Activated T-cell treated with anti-CD3 and anti-CD28 coated beads, Interleukin-2, amount 50 U/mL, for 1 hour (primary cell): Measurements from ENCODE around the gene PTPRK.
"Not testable (repeated sequence)": the region's sequence is repeated elsewhere in the genome, so short reads cannot be mapped to it uniquely, and the experiment has no call there.

Experiments used
- DNase-seq: peaks from one replicate; pipeline ENCODE4 v3.0.0-alpha.2; 2020

The PTPRK gene

DNA sequence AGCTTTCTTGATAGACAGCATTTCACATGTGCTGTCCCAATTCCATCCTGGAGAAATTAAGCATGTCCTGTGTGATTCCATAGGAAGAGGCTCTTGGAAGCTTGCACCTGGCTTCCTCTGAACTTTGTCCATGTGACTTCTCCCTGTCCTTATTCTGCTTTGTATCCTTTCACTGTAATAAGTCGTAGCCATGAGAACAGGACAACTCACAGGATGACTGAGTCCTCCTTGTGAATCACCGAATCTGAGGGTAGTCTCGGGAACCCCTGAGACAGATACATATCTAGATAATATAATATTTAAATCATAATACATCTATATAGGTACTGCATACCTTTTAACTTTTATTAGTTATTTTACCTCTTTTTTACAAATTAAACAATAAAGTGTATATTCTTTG is 462.9 kb downstream of the PTPRK start:
- no peak for DNase-seq

DNA sequence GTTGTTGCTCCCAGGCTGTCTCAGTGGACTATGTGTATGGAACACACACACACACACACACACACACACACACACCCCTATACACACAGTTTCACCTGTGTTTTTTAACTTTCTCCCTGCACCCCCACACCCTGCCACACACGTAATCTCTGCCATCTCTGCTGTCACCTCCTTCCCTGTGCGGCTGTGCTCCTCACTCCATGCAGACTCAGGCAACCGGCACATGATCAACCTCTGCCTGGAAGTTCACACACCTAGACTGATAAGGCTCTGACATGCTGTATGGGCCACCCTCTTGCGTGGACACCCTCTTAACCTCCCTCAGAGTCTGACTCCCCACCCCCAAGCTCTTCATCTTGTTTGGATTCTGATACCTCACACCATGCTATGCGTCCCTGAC is 467.3 kb downstream of the PTPRK start:
- DNase-seq, result no peak

DNA sequence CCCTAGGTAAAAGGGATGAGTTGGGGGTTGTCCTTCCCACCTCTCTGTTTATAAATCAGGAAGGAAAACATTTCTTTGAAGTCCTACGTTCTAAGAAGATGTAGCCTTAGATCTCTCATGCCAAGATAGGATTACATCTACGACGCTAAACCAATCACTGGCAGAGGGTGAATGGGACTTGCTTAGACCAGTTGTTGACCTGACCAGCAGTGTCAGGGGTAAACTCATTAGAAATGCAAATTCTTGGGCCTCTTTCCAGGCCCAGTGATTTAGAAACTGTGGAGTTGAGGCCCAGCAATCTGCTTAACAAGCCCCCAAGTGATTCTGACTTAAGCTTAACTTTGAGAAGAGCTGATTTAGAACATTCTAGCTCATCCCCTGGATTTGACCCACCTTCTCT is 472.4 kb downstream of the PTPRK start:
- DNase-seq, result no peak

DNA sequence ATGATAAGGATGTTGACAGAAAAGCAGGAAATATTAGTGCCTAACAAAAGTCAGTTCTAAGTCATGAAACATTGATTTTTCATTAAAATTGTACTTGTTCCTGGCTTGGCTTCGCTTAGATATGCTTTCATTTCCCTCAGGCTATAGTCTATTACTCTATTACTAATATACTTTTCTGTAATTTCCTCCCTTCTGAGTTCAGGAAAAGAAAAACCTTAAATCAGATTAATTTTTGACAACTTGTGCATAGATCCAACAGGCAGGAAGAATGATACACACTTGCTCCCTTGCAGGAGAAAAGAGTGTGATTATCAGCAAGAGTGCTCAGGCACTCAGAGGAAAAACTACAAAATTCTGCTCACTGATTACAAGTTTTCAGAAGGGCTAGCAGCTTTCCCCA is 474.4 kb downstream of the PTPRK start:
- no peak for DNase-seq

DNA sequence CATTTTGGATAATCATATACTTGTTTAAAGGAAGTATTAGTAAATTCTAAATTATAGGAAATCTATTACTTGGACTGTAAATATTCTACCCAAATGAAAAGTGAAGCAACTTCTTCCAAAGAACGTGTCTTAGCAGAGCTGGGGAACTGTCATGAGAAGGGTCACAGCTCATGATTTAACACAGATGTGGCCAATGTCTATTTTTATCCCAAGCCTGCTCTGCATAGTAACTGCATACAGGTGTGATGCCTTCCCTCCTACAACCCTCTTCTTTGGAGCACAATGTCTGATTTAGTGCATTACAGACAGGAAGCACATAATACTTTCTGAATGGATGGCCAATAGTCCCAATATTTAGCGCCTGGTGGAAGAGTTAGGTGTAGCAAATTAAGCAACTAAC is 480.9 kb downstream of the PTPRK start:
- no peak for DNase-seq

DNA sequence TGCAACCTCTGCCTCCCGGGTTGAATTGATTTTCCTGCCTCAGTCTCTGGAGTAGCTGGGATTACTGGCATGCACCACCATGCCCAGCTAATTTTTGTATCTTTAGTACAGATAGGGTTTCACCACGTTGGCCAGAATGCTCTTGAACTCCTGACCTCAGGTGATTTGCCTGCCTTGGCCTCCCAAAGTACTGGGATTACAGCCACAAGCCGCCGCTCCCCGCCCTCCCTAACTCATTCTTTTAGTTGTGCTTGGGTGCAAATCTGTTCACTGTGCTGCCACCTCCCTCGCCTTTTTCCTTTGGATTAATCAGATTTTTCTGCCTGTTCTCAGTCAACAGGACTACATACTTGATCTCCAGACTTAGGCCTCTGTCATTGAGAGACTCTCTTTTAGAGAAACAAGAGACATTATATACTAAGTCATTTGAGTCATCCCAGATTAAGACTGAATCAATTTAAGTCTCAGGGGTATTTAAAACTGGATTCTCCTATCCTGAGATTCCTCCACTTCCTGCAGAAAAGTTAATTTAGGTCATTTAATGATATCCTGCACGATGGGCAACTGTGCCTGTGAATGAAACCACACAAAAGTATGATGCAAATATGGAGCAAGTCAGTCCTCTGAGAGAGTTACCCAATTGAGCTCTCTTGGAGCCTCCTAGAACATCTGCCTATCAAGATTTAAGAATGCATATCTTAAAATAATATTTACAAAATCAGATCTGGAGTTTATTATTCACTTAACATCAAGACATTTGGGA is 483.4 kb downstream of the PTPRK start:
- DNase-seq, result no peak

DNA sequence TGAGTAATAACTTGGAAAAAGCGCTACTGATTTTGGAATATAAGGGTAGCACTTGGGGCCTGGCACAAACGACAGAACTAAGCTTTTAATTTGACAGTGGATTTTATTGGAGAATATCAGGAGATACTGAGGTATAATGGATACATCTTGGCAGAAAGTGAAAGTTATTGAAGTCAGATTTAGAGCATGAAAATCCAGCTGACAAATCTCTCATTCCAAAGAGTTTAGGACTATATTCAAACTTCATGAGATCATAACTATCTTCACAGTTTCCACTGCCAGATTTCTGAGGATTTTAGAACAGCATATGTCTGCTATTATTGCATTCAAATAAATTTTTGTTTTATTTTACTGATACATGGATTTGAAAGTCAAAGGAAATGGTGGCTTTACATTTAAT is 487.2 kb downstream of the PTPRK start:
- DNase-seq, result no peak

DNA sequence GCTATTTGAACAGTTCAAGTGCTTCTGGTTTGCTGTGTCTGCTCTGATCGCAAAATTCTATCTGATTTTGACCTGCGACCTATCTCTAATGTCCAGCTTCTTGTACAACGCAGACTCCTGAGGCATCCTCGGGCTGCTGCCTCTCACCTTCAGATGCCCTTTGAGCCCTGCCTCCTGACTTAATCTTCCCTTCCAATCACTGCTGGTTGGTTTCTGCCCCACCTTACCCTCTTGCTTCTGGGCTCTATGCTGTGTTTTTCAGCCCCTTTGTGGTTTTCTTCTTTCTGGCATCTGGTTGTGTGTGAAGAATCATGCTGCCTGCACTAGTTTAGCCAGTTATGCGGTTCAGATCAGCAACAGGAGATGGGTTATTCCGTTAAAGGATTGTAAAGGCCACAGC is 488.4 kb downstream of the PTPRK start:
- no peak for DNase-seq

DNA sequence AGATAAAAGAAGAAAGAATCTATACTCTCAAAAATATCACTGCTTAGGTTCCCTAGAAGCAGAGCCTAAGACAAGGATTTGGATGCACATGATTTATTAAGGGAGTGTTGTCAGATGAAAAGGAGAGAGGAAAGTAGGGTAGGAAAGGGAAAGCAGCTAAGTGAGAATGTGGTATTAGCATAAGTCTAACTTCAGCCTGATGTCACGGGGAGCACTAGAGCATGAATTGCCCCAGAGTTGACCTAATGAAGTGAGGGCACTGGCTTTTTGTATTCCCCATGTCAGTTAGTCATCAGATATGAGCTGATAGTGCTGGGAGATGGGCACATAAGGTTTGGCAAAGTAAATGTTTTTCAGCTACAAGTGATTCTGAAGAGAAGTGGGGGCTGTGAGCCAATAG is 490.6 kb downstream of the PTPRK start:
- no peak for DNase-seq

DNA sequence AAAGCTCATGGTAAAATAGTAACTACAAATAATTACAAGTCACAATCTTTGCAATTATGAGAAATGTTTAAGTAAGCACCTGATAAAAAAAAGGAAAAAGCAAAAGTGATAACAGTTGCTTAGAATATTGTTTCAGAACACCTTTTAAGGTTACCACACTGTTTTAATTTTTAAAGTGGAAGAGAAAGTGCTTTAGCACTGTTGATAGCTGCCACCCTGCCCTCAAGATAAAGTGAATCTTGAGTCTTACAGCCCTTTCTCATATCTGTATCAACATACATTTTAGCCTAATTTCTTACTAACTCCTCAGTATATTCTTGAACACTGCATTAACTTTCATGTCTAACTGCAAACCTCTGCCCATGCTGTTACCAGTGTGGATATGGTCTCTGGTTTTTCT is 492.2 kb downstream of the PTPRK start:
- DNase-seq, result no peak

DNA sequence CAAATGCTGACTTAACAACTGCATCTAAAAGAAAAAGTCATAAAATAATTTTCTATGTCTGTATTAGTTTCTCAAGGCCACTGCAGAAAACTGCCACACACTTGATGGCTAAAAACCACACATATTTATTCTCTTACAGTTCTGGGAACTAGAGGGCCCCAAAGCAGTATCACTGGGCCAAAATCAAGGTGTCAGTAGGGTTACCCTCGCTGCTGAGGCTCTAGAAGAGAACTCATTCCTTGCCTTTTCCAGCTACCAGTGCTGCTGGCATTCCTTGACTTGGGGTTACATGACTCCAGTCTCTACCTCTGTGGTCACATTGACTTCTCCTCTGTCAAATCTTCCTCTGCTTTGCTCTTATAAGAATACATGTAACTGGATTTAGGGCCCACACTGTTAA is 494.9 kb downstream of the PTPRK start:
- DNase-seq, result no peak

DNA sequence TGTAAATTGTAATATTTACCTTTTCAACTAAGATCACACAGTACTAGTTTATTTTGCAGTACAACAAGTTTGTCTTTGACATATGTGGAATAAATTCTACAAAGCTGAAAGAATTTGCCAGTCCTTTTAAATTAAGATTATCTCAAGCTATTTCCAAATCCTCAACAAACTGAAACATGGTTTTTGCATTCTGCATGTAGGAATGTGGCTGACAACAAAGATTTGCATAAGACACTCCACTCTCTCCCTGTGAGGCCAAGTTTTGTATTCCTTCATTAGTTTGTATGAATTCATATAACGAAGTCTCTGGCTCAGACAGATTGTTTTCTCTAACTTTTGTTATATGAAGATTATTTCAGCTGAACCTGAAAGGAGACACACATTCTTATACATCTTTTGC is 495.4 kb downstream of the PTPRK start:
- DNase-seq, result no peak

DNA sequence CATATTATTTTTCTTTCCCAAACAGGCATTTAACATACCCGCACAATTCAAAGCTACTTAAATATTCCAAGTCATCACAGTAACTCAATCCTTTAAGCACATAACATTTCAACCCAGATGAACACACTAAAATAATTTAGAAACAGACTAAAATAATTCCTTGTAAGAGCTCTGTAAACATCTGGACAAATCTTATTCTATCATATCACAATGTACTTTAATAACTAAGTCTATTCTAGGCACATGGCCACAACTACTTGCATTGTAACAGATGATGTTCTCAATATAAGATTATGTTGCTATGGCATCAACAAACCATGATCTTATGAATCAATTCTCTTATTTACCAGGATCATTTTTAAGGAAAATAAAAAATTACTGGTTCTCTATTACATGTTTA is 496.4 kb downstream of the PTPRK start:
- DNase-seq, result no peak

DNA sequence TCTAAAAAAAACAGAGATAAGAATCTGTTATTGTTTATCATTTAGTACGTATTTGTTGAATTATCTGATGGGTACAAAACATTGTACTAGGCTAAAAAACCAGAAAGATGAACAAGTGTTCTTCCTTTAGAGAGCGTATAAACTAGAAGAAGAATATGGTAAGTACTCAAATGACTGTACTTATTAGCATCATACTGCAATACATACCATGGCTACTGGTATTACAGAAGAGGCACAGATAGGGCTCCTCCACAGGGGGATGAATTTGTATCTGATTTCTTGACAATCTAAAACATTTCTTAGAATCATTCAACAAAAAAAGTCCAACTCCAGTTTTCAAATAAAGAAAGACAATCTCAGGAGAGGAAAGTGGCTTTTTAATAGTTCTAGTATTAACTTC is 501.6 kb downstream of the PTPRK start:
- DNase-seq, result no peak

DNA sequence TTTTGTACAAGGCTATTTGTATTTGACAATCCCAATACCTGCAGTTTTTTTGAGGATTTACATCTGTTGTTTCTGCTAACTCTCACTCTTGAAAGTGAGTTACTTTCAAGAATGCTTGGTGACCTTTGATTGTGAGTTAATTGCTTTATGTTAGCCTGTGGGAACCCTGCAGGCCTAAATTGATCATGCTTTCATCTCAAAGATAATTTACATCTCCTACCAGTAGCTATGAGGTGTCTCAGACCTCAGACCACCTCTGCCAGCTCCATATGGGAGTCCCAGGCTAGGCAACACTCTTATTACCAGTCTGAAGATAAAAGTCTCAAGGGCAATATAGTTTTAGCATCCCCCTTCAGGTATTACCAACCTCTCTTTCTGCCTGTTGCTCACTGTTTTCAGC is 503.1 kb downstream of the PTPRK start:
- no peak for DNase-seq

DNA sequence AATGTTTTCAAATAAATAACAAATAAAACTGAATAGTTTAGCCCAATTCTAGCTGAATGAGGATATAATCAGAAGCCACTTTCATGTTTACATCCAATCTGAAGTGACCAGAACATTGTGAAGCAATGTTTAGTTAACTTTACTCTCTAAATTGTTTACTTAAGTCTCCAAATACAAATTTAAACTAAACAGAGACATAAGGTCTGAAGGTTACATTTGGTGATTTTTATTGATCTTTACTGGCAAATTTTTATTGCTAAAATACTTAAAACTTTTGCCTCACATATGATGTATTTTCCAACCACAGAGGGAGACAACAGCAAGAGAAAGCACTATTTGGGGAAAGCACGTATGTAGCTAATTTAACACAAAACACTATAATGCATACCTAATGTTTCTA is 512.7 kb downstream of the PTPRK start:
- DNase-seq, result no peak

DNA sequence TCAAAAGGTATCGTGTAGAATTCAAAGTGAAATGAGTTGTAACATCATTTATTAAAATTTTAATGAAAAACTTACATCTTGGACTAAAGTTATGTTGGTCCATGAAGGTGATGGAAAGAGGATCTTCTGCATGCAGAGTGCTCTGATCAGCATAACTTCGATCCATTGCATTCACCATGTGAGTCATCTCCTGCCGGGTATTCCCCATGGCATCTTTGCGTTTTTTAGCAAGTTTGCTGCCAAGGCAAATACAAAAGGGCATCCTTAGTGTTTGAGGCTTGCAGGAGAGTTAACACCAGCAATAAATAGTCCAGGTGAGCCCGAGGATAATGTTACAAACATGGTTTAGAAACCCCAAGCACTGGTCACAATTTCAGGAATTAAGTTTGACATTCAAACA is 515.4 kb downstream of the PTPRK start:
- DNase-seq, result no peak

DNA sequence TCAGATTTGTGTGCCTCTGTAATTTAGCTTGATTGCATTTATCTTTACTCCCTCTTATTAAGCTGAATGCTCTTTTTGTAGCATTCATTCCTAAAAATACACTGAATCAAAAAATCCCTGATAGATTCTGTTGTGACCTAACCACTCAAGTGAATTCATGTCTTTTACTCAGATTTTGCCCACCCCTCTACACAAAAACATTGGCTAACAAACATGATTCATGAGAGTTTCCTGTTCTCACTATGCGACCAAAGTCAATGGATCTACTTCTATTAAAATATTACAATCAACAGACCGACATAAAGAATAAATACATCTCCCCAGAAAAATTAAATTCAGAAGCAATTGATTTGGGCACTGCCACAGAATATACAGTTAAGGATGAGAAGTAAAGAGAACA is 520.0 kb downstream of the PTPRK start:
- DNase-seq, result no peak

DNA sequence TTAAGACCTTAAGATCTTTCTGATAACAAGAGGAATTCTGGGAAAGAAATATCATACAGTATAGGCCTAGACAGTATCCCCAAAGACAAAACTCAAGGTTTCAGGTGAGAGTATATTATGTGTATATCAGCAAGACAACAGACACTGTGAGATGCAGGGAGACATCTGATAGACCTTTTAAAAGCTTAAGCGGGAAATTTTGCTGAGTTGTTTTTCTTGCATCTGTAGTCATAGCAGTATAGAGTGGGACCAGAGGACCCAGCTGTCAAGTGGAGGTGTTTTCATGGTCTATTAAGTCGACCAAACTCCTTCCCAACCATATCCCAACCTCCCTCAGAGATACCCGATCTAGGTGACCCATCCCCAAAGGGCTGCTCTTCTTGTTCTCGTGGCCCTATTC is 521.4 kb downstream of the PTPRK start:
- no peak for DNase-seq

DNA sequence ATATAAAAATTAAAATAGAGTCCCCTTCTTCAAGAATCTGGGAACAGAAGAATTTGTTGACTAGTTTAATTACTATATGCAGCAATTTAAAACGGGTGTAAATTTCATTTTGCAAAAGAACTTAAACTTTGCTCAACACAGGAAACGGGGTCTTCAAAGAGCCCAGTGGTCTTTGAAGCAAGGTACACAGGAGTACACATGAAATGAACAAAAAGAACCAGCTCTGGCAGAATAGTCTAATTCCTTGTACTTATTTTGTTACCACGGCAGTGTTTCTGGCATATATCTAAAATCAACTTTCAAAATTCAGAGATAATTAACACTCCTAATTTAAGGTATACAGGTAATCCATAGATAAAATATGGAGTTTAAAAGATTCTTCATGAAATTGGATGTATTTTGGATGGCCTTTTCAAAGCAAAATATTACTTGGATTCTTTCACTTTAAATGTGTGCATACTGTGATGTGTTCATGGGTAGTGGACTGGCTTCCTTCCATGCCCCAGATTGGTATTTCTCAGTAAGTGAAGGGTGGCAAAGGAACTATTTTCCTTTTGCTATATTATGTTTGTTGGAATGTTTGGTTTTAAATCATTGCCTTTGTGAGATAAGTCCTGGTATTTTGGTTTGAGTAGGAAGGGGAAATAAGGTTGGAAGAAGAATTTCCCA is 522.8 kb downstream of the PTPRK start:
- no peak for DNase-seq

DNA sequence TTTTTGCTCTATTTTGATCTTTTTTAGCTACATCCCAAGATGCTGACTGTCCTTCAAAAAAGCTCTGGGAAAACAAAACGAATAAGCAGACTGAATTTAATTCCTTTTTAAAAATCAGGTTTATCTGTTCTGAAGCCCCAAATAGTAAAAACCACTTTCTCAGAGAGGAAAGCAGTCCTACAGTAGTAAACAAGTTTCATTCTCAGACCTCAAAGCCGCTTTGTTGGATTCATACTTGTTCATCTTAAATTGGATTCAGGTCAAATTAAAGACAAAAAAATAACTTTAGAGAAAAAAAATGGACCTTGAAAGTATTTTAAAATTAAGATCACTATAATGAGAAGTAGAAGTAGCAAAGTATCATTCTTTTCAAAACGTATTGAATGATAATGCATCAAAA is 523.5 kb downstream of the PTPRK start:
- DNase-seq, result no peak

DNA sequence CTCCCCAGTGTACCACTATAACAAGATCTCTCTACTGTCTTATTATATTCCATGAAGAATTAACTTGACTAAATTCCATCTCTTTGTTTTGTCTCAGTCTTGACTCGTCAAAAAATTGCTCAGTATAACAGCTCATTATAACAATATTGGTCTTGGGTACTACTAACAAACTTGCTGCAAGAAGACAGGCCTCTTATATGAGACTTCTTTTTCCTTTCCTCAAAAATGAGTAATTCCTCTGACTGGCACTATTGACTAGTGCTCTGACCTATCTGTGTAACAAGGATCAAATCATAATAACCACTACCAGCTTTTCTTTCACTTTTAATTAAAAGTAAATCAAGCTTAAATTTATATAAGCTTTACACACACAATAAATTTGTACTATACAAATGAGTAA is 528.3 kb downstream of the PTPRK start:
- DNase-seq, result no peak

DNA sequence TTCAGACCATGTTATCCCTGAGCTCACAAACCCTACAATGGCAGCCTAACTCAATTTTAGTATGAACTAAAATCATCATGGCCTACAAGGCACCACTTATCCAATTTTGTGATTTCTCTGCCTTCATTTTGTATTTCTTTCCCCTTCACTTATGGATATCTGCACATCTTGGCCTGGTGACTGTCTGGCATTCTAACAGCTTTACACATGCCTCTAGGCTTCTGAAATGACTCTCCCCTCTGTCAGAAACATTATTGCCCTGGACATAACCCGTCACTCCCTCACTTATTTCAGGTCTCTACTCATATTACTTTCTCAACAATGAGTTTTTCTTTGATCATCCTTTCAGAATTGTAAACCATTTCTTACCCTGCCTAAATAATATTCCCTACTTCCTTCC is 530.3 kb downstream of the PTPRK start:
- DNase-seq, result no peak

DNA sequence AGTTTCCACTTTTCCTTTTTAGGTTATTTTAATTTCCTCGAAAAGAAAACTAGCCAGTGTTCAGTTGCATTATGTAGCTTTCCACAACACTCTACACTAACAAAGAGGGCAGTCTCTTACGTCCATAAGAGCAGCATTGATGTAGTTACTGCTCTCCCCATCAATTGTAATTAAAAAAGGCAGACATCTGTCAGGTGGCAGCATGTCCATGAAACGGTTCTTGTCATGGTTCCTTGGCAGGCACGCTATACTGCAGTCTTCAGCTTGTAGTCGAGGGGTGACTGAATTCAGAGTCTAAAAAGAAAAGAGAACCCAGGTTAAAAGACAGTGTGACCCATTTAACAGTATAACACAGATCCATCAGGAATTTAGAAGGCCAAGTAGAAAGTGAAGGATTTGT is 539.4 kb downstream of the PTPRK start:
- no peak for DNase-seq

DNA sequence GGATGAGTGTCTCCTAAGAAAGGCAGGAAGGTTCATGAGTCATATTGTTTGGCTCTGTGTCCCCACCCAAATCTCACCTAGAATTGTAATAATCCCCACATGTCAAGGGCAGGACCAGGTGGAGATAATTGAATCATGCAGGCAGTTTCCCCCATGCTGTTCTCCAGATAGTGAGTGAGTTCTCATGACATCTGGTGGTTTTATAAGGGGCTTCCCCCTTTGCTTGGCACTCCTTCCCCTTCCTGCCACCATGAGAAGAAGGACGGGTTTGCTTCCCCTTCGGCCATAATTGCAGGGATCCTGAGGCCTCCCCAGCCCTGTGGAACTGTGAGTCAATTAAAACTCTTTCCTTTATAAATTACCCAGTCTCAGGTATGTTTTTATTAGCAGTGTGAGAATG is 542.2 kb downstream of the PTPRK start:
- DNase-seq, result not testable (repeated sequence)
